Hippocampal formation (tissue), 2 donors: ENCODE measurements around the gene RBBP8NL.

ENCODE experiments used
- DNase-seq, 2 donors: peaks; one replicate each; lab custom pipeline; 2025; lab: John Stamatoyannopoulos, UW

RBBP8NL gene

GRCh38 chr20:62422636-62423325 lies 4.6 kb downstream of the RBBP8NL start:
- no peak for DNase-seq

GRCh38 chr20:62421716-62421990 lies 5.7 kb downstream of the RBBP8NL start:
- DNase-seq, result no peak

- DNase-seq, result no peak
These were observed 6.3 kb downstream of the RBBP8NL start for GRCh38 chr20:62420846-62421715.

GRCh38 chr20:62419759-62420158 lies 7.6 kb downstream of the RBBP8NL start:
- no peak for DNase-seq

GRCh38 chr20:62418709-62419487 lies 8.4 kb downstream of the RBBP8NL start:
- no peak for DNase-seq

GRCh38 chr20:62417981-62418708 lies 9.2 kb downstream of the RBBP8NL start:
- no peak for DNase-seq

- DNase-seq, result no peak
These were observed 10.4 kb downstream of the RBBP8NL start for GRCh38 chr20:62416651-62417637.

GRCh38 chr20:62415354-62416111 lies 11.8 kb downstream of the RBBP8NL start:
- no peak for DNase-seq

GRCh38 chr20:62413896-62414481 lies 13.3 kb downstream of the RBBP8NL start:
- no peak for DNase-seq

GRCh38 chr20:62413025-62413570 lies 14.2 kb downstream of the RBBP8NL start:
- no peak for DNase-seq

GRCh38 chr20:62412194-62413024 lies 14.9 kb downstream of the RBBP8NL start:
- no peak for DNase-seq

GRCh38 chr20:62411479-62412193 lies 15.7 kb downstream of the RBBP8NL start:
- no peak for DNase-seq

- no peak for DNase-seq
These were observed 16.4 kb downstream of the RBBP8NL start for GRCh38 chr20:62410746-62411478.

- DNase-seq, result no peak
These were observed 17.2 kb downstream of the RBBP8NL start for GRCh38 chr20:62409931-62410745.

- DNase-seq, result no peak
These were observed 18.1 kb downstream of the RBBP8NL start for GRCh38 chr20:62409086-62409853.
